ENCODE measurements around the gene MARK1.

DNA sequence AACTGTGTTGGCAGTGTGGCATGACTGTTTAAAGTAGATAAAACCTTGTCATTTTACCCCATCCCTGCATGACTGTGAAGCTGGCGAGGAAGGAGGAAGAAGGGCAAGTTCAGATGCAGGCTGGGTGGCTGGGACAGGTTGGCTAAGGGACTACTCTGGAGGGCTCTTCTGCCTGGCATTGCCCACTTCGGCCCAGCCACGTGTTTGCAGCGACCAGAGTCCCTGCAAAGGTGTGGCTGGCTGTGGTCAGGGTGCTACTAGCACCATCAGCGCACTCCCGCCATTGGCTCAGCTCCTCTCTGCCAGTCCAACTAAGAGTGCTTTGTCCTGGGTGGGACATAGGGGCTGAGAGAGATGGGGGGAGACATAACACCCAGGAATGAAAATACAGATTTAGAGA, 169.4 kb downstream of the MARK1 start:
- TF ChIP-seq, protein P1, sequence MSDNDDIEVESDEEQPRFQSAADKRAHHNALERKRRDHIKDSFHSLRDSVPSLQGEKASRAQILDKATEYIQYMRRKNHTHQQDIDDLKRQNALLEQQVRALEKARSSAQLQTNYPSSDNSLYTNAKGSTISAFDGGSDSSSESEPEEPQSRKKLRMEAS (CRISPR knock-in tag; IDR thresholded peaks at IDR 0.05), result no peak
- TF ChIP-seq TCF7 (CRISPR knock-in tag; IDR thresholded peaks at IDR 0.05; ENCODE audit: low read depth), result no peak

Measured in WTC11 (cell line).